HG03097 (cell line): ENCODE data around the gene UVRAG.
"Not testable (repeated sequence)": the region's sequence is repeated elsewhere in the genome, so short reads cannot be mapped to it uniquely, and the experiment has no call there.

Experiments used
- ATAC-seq: cut with Tn5 transposase; IDR thresholded peaks from one replicate; pipeline ENCODE4 v1.9.1; 2021; ENCODE audit not compliant: unreplicated experiment, low FRiP score

The UVRAG gene

DNA sequence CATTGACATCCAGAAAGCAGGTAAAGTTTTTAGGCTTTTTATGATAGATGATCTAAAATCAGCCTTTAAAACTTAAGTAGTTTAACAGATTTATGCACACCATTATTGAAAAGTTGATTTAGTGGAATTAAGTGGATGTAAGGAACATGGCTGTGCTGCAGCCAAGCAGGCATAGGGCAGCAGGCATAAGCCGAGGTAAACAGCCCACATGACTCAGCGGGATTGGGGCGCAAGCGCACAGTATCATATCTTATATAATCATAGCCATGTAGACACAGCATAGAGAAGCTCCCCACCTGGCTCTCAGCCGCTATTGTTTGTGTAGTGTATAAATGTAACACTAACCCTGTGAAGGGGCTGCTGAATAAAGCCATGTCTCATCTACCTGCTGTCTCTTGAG is 233.8 kb downstream of the UVRAG start:
- ATAC-seq, result no peak

DNA sequence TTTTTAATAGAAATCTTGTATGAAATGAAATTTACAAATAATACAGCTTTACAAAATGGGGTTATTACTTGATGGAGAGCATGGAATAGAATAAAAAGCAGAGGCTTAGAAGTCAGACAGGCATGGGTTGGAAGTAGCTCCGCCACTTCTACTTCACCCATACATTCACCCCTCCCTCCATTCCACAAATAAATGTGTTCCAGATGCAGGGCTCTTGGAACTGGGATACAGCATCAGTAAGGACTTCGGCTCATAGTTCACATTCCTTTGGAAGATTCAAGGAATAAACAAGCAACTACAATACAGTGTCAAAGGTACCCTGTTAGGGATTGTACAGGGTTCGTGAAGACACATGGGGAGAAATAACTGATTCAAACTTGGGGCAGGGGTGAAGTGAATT is 234.5 kb downstream of the UVRAG start:
- no peak for ATAC-seq

- no peak for ATAC-seq
These were observed 236.9 kb downstream of the UVRAG start for GRCh38 chr11:76051937-76052336.

- no peak for ATAC-seq
These were observed 239.3 kb downstream of the UVRAG start for GRCh38 chr11:76054330-76054729.

DNA sequence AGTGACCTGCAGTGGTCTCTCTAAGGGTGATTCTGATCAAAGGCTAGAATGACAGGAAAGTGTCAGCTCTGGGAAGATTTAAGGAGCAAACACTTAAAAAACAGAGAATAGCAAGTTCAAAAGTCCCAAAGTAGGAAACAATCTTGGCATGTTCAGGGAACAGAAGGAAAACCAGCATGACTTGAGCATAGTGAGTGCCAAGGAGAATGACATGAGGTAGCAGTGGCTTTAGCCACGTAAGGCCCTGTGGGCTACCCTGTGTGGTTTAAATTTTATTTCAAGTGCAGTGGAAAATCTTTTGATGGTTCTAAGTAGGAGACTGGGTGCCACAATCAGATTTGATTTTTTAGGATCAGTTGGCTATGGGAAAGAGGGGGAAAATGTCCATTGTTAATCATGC is 241.9 kb downstream of the UVRAG start:
- ATAC-seq, result no peak

DNA sequence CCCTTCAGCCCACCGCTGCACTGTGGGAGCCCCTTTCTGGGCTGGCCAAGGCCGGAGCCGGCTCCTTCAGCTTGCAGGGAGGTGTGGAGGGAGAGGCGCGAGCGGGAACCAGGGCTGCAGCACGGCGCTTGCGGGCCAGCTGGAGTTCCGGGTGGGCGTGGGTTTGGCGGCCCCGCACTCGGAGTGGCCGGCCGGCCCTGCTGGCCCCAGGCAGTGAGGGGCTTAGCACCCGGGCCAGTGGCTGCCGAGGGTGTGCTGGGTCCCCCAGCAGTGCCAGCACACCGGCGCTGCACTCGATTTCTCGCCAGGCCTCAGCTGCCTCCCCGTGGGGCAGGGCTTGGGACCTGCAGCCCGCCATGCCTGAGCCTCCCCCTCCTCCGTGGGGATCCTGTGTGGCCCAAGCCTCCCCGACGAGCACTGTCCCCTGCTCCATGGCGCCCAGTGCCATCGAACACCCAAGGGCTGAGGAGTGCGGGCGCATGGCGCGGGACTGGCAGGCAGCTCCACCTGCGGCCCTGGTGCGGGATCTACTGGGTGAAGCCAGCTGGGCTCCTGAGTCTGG is 245.5 kb downstream of the UVRAG start:
- not testable (repeated sequence) for ATAC-seq

DNA sequence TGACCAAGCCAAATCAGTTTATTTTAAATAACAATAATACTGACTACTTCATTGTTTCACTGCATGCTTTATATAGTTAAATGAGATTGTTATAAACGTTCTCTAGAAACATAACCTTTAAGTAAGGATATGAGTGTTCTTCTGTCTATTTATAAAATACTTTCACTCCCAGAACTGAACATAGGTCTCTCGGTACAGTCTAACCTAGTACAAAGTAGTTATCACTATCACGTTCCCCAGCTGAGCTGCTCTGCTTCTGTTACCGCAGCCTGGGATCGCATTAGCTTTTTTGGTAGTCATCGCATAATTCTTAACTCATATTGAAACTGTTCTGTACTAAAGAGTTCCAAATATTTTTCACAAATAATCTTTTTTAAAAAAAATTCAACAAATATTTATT is 247.7 kb downstream of the UVRAG start:
- ATAC-seq, result no peak

DNA sequence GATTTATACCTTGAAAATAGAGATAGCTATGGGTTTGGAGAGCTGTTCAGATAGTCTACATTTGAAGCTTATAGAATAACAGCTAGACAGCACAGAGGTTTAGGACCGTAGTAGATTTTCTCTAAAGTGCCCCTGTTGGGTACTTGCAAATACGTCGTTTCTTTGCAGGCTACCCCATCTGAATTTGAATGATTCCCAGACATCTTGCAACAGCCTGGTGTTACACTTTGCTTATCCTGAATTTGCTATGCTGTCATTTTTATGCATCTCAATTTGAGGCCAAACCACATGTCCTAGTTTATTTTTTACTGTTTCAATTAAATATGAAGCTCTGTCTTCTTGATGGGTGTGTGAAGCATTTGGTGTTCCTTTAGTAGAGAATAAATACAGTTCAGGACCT is 249.2 kb downstream of the UVRAG start:
- no peak for ATAC-seq

DNA sequence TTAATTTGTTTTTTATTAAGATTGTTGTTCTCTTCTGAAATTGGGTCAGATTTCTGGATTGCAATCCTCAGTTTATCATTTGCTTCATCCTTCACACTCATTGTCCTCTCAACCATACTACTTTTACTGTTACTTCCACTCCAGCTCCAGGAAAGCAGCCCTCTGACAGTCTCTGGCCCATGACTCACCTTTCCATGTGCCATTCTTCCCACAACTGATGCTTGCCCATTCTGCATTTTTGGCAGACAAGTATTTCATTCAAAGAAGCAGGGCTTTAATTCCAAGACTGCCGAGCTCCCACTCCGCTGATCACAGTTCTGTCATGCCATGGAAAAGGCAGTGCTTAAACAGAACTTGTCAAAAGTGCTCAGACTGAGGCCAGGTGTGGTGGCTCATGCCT is 252.1 kb downstream of the UVRAG start:
- ATAC-seq, result no peak

DNA sequence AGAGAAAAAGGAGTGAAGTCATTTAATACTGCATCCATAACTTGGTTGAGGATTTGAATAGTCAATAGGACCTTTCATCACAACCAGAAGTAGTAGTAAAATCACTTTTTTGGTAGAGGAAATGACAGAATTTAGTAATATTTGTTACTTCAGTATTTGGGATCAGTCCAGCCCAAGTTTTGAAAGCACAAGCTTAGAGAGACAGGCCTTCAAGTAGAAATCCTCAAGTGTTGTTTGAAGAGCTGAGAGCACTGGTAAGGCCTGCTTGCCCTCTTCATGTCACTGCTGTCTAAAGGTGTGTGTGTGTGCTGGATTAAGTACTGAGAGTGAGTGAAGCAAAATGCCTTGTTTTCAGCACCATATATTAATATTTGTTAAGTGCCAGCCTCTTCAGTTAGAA is 254.0 kb downstream of the UVRAG start:
- no peak for ATAC-seq

DNA sequence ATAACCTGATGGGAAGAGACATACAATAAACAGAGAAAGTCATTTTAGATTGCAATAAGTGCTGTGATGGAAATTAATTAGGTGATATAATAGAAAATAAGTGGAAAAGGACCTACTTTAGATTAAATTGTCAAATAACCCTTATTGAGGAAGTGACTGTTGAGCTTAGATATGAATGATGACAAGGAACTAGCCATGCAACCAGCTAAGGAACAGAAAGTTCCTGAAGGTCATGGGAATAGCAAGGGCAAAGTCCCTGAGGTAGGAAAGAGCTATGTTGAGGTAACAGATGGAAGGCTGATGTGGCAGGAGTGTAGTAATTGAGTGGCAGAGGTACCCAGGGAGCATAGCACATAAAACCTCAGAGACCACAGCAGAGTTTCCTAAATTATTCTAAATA is 256.1 kb downstream of the UVRAG start:
- ATAC-seq, result no peak

- no peak for ATAC-seq
These were observed 258.7 kb downstream of the UVRAG start for GRCh38 chr11:76073724-76074123.

GRCh38 chr11:76074148-76075095 is 259.4 kb downstream of the UVRAG start:
- ATAC-seq, result no peak

- ATAC-seq, result no peak
These were observed 260.7 kb downstream of the UVRAG start for GRCh38 chr11:76075716-76076115.

- ATAC-seq, result not testable (repeated sequence)
These were observed 261.2 kb downstream of the UVRAG start for GRCh38 chr11:76076253-76076652.

DNA sequence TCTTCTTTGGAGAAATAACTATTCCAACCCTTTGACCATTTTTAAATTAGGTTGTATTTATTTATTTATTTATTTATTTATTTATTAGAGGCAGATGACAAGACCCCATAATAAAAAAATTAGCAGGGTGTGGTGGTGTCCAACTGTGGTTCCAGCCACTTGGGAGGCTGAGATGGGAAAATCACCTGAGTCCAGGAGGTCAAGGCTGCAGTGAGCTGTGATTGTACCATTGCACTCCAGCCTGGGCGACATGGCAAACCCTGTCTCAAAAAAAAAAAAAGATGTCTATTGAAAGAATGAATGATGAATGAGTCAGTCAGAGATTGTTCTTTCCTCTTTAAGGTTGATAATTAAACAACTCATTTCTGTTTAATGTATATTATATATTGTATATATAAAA is 261.7 kb downstream of the UVRAG start:
- no peak for ATAC-seq

DNA sequence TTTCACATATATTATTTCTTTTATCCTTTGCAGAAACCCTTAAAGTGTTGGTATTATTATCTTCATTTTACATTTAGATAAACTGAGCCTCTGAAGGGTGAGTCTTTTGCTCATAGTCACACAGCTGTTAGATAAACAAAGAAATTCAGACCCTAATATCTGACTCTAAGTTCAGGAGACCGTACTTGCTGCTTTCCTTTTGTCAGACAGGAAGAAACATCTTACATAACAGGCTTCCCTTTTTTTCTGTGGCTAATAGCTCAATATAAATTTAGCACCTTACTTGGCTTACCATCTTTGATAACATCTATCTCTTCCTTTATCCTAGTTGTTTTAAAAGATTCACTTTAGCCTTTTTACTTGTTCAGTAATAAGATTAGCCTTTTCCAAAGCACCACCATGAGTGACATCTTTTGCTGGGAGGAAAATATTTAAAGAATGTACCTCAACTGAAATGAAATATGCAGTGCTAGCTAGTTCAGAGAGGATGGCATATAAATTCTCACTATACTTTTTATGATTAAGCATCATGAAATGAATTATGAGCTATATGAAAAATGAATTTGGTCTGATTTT is 262.7 kb downstream of the UVRAG start:
- no peak for ATAC-seq

DNA sequence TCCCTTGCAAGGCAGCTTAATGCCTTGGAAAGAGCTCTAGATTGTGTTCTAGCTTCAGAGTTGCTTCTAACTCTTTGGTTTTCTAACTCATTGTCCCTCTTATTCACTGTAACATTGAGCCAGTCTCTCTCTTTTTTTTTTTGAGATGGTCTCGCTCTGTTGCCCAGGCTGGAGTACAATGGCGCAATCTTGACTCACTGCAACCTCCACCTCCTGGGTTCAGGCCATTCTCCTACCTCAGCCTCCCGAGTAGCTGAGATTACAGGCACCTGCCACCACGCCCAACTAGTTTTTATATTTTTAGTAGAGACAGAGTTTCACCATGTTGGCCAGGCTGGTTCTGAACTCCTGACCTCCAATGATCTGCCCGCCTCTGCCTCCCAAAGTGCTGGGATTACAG is 266.1 kb downstream of the UVRAG start:
- ATAC-seq, result not testable (repeated sequence)

- no peak for ATAC-seq
These were observed 268.8 kb downstream of the UVRAG start for GRCh38 chr11:76083563-76084451.

GRCh38 chr11:76085270-76085669 is 270.3 kb downstream of the UVRAG start:
- no peak for ATAC-seq
